ENCODE measurements around the gene IGSF6.

The IGSF6 gene

DNA sequence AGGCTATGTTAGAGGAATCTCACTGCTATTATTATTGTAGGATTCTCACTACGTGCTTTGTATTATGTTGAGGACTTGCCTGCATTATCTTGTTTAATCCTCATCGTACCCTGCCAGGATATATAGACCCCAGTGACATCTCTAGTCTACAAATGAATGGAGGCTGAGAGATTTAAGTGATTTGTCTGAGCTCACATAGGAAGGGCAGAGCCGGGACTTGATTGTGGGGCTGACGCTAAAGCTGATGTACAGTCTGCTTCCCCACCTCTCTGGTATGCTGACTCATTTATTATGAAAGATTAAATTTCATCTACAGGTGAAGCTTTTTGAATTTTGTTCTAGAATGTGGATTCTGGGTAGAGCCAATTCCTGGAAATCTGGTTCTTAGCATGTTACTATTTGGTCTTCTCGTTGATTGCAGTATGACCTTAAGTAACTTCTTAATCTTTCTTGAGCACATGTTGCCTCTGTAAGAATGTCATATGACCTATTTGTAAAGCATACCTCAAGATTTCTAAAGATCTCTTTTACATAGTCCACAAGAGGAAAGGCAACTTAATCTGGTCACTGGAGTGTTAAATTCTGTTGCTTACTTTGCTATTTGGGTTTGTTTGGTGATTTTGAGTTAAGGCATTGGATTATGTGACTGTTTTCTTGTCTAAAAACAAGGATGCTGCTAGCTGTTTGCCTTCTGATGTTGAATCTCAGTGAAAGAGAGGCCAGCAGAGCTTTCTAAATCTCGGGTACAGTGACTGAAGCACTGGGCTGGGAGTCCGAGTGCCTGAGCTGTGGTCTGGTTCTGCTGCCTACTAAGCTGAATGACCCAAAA, 40.6 kb downstream of the IGSF6 start:
- Histone ChIP-seq H3K4me2 (ENCODE audit: low read length) (no peak overlapping the region), H3K27ac (ENCODE audit: low read length) (no peak overlapping the region), H3K4me1 (ENCODE audit: low read length) (peaks cover 10% of the 10 kb centered on the region), H3K79me2 (ENCODE audit: low read length) (peaks cover 80% of the 10 kb centered on the region), H3K36me3 (replicated peaks; ENCODE audit: low read depth, low read length) (peaks cover 11% of the 10 kb centered on the region), H2AFZ (ENCODE audit: low read depth, low read length) (no peak overlapping the region), H3K4me3 (ENCODE audit: low read length) (no peak overlapping the region), H4K20me1 (ENCODE audit: insufficient read depth, low read length) (peaks cover 51% of the 10 kb centered on the region), H3K9me3 (ENCODE audit: insufficient read depth, low read length) (no peaks in the 10 kb centered on the region), H3K27me3 (ENCODE audit: low read depth, low read length) (no peaks in the 10 kb centered on the region), H3K9ac (ENCODE audit: low read length) (no peak overlapping the region)
- TF ChIP-seq EZH2phosphoT487 (IDR thresholded peaks at IDR 0.05; ENCODE audit: low read depth): no peak
- TF ChIP-seq, protein P1, sequence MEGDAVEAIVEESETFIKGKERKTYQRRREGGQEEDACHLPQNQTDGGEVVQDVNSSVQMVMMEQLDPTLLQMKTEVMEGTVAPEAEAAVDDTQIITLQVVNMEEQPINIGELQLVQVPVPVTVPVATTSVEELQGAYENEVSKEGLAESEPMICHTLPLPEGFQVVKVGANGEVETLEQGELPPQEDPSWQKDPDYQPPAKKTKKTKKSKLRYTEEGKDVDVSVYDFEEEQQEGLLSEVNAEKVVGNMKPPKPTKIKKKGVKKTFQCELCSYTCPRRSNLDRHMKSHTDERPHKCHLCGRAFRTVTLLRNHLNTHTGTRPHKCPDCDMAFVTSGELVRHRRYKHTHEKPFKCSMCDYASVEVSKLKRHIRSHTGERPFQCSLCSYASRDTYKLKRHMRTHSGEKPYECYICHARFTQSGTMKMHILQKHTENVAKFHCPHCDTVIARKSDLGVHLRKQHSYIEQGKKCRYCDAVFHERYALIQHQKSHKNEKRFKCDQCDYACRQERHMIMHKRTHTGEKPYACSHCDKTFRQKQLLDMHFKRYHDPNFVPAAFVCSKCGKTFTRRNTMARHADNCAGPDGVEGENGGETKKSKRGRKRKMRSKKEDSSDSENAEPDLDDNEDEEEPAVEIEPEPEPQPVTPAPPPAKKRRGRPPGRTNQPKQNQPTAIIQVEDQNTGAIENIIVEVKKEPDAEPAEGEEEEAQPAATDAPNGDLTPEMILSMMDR (IDR thresholded peaks at IDR 0.05; ENCODE audit: low read depth, low read length): no peak

DNA sequence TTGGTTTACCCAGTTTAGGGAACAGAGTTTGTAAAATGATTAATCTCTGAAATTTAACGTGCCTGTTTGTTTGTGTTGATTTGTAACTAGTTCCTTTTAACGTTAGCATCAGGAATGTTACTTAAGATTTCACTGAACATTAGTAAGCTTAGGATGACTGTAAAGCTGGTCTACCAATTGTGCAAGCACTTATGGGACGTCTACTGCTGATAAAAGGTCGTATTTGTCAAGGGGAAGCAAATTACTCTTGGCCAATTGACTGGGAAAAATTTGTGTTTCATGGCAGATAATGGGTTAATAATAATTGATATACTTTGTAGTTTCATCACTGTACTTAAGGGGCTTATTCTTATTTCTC, 41.2 kb downstream of the IGSF6 start:
- Histone ChIP-seq H3K4me1 (ENCODE audit: low read length) (peaks cover 10% of the 10 kb centered on the region), H3K36me3 (replicated peaks; ENCODE audit: low read depth, low read length) (peaks cover 11% of the 10 kb centered on the region), H3K27ac (ENCODE audit: low read length) (no peak overlapping the region), H3K79me2 (ENCODE audit: low read length) (peaks cover 85% of the 10 kb centered on the region), H3K4me2 (ENCODE audit: low read length) (no peak overlapping the region), H3K27me3 (ENCODE audit: low read depth, low read length) (no peaks in the 10 kb centered on the region), H3K4me3 (ENCODE audit: low read length) (no peak overlapping the region), H4K20me1 (ENCODE audit: insufficient read depth, low read length) (peaks cover 56% of the 10 kb centered on the region), H2AFZ (ENCODE audit: low read depth, low read length) (no peak overlapping the region), H3K9me3 (ENCODE audit: insufficient read depth, low read length) (no peaks in the 10 kb centered on the region), H3K9ac (ENCODE audit: low read length) (no peak overlapping the region)
- TF ChIP-seq, protein P1 (IDR thresholded peaks at IDR 0.05; ENCODE audit: low read depth, low read length): no peak
- no peak for TF ChIP-seq EZH2phosphoT487 (IDR thresholded peaks at IDR 0.05; ENCODE audit: low read depth)

DNA sequence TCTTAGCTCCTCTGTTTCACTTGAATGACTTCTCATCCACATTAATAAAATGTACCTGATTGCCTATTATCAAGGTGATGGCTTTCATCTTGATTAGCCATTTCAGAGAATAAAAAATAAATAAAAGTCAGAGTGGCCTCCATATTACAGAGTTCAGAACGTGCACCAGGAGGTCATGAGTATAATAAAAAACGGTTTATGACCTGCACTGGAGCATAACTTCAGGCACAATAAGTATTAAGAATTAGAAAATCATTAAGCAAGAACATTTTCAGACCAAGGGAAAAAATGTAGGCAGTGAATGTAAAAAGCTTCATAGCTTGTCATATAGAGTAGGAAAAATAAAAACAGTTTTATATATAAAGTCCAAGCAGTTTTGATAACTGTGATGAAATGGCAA, 41.6 kb downstream of the IGSF6 start:
- Histone ChIP-seq H3K27ac (ENCODE audit: low read length) (no peak overlapping the region), H3K36me3 (replicated peaks; ENCODE audit: low read depth, low read length) (peaks cover 11% of the 10 kb centered on the region), H3K4me3 (ENCODE audit: low read length) (no peak overlapping the region), H3K9me3 (ENCODE audit: insufficient read depth, low read length) (no peaks in the 10 kb centered on the region), H3K4me1 (ENCODE audit: low read length) (peaks cover 10% of the 10 kb centered on the region), H3K27me3 (ENCODE audit: low read depth, low read length) (no peaks in the 10 kb centered on the region), H3K79me2 (ENCODE audit: low read length) (peaks cover 85% of the 10 kb centered on the region), H4K20me1 (ENCODE audit: insufficient read depth, low read length) (peaks cover 55% of the 10 kb centered on the region), H3K9ac (ENCODE audit: low read length) (no peak overlapping the region), H2AFZ (ENCODE audit: low read depth, low read length) (no peak overlapping the region), H3K4me2 (ENCODE audit: low read length) (no peak overlapping the region)
- TF ChIP-seq, protein P1 (IDR thresholded peaks at IDR 0.05; ENCODE audit: low read depth, low read length): no peak
- no peak for TF ChIP-seq EZH2phosphoT487 (IDR thresholded peaks at IDR 0.05; ENCODE audit: low read depth)

DNA sequence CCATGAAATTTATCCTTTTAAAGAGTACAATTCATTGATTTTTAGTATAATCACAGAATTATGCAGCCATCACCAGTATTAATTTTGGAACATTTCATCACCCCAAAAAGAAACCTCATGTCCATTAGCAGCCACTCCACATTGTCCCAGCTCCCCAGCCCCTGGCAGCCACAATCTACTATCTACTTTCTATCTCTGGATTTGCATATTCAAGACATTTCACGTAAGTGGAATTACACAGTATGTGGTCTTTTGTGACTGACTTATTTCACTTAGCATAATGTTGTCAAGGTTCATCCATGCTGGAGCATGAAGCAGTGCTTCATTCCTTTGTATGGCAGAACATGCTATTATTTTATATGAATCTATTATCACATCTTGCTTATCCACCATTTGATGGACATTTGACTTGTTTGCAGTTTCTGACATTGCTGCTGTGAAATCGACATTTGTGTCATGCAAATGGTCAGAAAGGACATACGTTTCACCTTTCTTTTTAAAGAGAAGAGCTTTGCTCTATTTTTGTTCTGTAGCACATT, 42.3 kb downstream of the IGSF6 start:
- Histone ChIP-seq H3K27me3 (ENCODE audit: low read depth, low read length) (no peaks in the 10 kb centered on the region), H3K9ac (ENCODE audit: low read length) (no peak overlapping the region), H3K79me2 (ENCODE audit: low read length) (peaks cover 89% of the 10 kb centered on the region), H3K4me3 (ENCODE audit: low read length) (no peak overlapping the region), H3K4me2 (ENCODE audit: low read length) (no peak overlapping the region), H3K9me3 (ENCODE audit: insufficient read depth, low read length) (no peaks in the 10 kb centered on the region), H4K20me1 (ENCODE audit: insufficient read depth, low read length) (peaks cover 56% of the 10 kb centered on the region), H3K27ac (ENCODE audit: low read length) (no peak overlapping the region), H2AFZ (ENCODE audit: low read depth, low read length) (no peak overlapping the region), H3K36me3 (replicated peaks; ENCODE audit: low read depth, low read length) (peaks cover 7% of the 10 kb centered on the region), H3K4me1 (ENCODE audit: low read length) (peaks cover 10% of the 10 kb centered on the region)
- TF ChIP-seq, protein P1 (IDR thresholded peaks at IDR 0.05; ENCODE audit: low read depth, low read length): no peak
- TF ChIP-seq EZH2phosphoT487 (IDR thresholded peaks at IDR 0.05; ENCODE audit: low read depth): no peak

Data from OCI-LY3 (cell line).